Keratinocyte (primary cell): ENCODE results near the gene RUNX1. TPM values are rescaled to one million over a fixed set of nuclear protein-coding genes. Genes with fewer than 3 reads are reported as not detected.

Experiments
- DNase-seq: peaks from one replicate; pipeline ENCODE4 v3.0.0-alpha.2; 2011; ENCODE audit warnings: low read depth, missing footprints, low spot score
- FAIRE-seq: peaks from 2 replicates; lab custom pipeline; 2011; peaks lifted over from hg19 to GRCh38; lab: Jason Lieb, UNC
- H2AFZ ChIP-seq: 2 replicates; pipeline ENCODE4 v1.6.0; 2012; ENCODE audit warnings: low read length, control low read depth, inconsistent platforms; ENCODE audit not compliant: control insufficient read depth
- H3K27ac ChIP-seq: 2 replicates; pipeline ENCODE4 v1.5.1; 2011; ENCODE audit warnings: low read length; ENCODE audit not compliant: control insufficient read depth, insufficient read depth
- H3K27me3 ChIP-seq: 3 replicates; pipeline ENCODE4 v1.6.0; 2011; ENCODE audit warnings: low read length; ENCODE audit not compliant: control insufficient read depth, insufficient read depth; ENCODE audit errors: extremely low read depth
- H3K36me3 ChIP-seq, 2 experiments: 2 replicates in 1 of 2; 3 replicates in 1 of 2; pipeline ENCODE4 v1.5.1; 2011; ENCODE audit warnings: low read length in 2 of 2, mild to moderate bottlenecking in 1 of 2; ENCODE audit not compliant: control insufficient read depth in 2 of 2, insufficient read depth in 2 of 2; ENCODE audit errors: extremely low read depth in 1 of 2
- H3K4me1 ChIP-seq: 3 replicates; pipeline ENCODE4 v1.5.1; 2011; ENCODE audit warnings: low read length; ENCODE audit not compliant: control insufficient read depth, insufficient read depth; ENCODE audit errors: extremely low read depth
- H3K4me2 ChIP-seq: 3 replicates; pipeline ENCODE4 v1.6.0; 2011; ENCODE audit warnings: low read depth, low read length; ENCODE audit not compliant: control insufficient read depth, insufficient read depth; ENCODE audit errors: extremely low read depth
- H3K4me3 ChIP-seq, 3 experiments: fragments of 200-600 bp in 1 of 3; sonication (generic) in 1 of 3; 2 replicates in 2 of 3; 3 replicates in 1 of 3; pipeline ENCODE4 v1.5.1; 2011 to 2016; ENCODE audit warnings: low read length in 3 of 3, mild to moderate bottlenecking in 3 of 3, control low read depth in 2 of 3, inconsistent platforms in 1 of 3, low read depth in 1 of 3, mixed read lengths in 1 of 3, mixed run types in 1 of 3, moderate library complexity in 1 of 3; ENCODE audit not compliant: control insufficient read depth in 2 of 3, insufficient read depth in 2 of 3; ENCODE audit errors: extremely low read depth in 1 of 3
- H3K79me2 ChIP-seq: 2 replicates; pipeline ENCODE4 v1.6.0; 2012; ENCODE audit warnings: low read length; ENCODE audit not compliant: control insufficient read depth, insufficient read depth
- H3K9ac ChIP-seq: 3 replicates; pipeline ENCODE4 v1.6.0; 2011; ENCODE audit warnings: low read length; ENCODE audit not compliant: control insufficient read depth, insufficient read depth; ENCODE audit errors: extremely low read depth
- H3K9me1 ChIP-seq: 3 replicates; pipeline ENCODE4 v1.6.0; 2011; ENCODE audit warnings: low read length; ENCODE audit not compliant: control insufficient read depth, insufficient read depth; ENCODE audit errors: extremely low read depth
- H3K9me3 ChIP-seq: 2 replicates; pipeline ENCODE4 v1.5.1; 2012; ENCODE audit warnings: low read depth, low read length; ENCODE audit not compliant: control insufficient read depth
- H4K20me1 ChIP-seq: 3 replicates; pipeline ENCODE4 v1.6.0; 2011; ENCODE audit warnings: low read length; ENCODE audit not compliant: control insufficient read depth, insufficient read depth; ENCODE audit errors: extremely low read depth
- EZH2 ChIP-seq: IDR thresholded peaks from one replicate; pipeline ENCODE4 v1.6.1; 2012; ENCODE audit warnings: inconsistent platforms, mild to moderate bottlenecking, low read length, moderate library complexity
- dilution Hi-C: fragments of 300-500 bp; cut with MboI; formaldehyde crosslinking; loops from one replicate; pipeline ENCODE4 v1.7.0; 2020; ENCODE audit warnings: low sequenced_read_pairs; ENCODE audit not compliant: extremely low pct_ligation_motif_present
- polyA plus RNA-seq, 5 experiments: library from polyadenylated mRNA; depleted of rRNA in 3 of 5; stranded (reverse) in 3 of 5; stranded (forward) in 1 of 5; unstranded in 1 of 5; fragments of >200 nt; gene quantifications; 1 replicate in 1 of 5; 2 replicates in 3 of 5; 3 replicates in 1 of 5; pipeline versions ENCODE4 v1.2.1 to v1.2.3, GENCODE V29; 2011 to 2012; ENCODE audit warnings: missing spikeins in 2 of 5, low read depth in 1 of 5, low replicate concordance in 1 of 5
- TF ChIP-seq, protein P1 (sequence below), 3 experiments: IDR thresholded peaks in 1 of 3; conservative IDR thresholded peaks in 1 of 3; optimal IDR thresholded peaks in 1 of 3; 2 replicates in 2 of 3; 3 replicates in 1 of 3; pipeline versions ENCODE3 to v1.5.1; 2011; ENCODE audit warnings: low read length in 3 of 3, mild to moderate bottlenecking in 3 of 3, moderate library complexity in 2 of 3, control low read depth in 1 of 3, inconsistent platforms in 1 of 3; ENCODE audit not compliant: insufficient read depth in 2 of 3; ENCODE audit errors: extremely low read depth in 1 of 3

Gene RUNX1
- polyA plus RNA-seq, 1 donor (not counting 4 experiments of a cell fraction or from before 2014, with no cell fraction given) = 44.9 TPM

DNA sequence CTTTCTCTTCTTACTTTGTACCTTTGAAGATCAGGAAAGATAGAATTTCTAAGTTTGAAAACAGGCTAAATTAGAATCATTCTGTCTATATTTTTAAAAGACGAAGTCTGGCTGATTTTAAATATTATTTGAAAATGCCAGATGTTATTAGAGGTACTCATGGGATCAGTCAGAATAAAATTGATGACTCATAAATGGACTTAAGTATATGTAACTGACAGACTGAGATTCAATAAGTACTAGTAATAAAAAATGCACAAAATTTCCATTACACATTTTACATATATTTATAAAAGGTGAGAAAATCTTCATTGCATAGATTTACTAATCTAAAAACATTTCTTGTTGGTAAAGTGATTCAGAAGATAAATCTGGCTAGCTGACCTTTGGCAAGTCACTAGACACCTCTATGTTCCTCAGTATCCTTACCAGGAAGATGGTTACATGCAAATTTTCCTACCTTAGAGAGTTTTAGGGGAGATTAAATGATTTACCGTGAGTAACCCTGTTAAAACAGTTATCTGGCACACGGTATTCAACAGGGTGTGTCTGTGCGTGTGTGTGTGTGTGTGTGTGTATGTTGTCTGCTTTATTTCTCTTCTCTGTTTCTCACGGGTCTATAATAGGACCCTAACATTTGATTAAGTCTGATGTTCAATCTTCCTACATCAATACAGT, 189.0 kb downstream of the RUNX1 start:
- Histone ChIP-seq H2AFZ (no peak overlapping the region), H3K27me3 (no peaks in the 10 kb centered on the region), H4K20me1 (peaks cover 51% of the 10 kb centered on the region), H3K4me3 (no peak overlapping the region), H3K9me3 (no peaks in the 10 kb centered on the region), H3K27ac (no peak overlapping the region), H3K9ac (no peak overlapping the region), H3K9me1 (no peaks in the 10 kb centered on the region), H3K4me2 (no peak overlapping the region), H3K4me1 (peaks cover 13% of the 10 kb centered on the region), H3K36me3 (peaks cover 57 to 71% of the 10 kb centered on the region in 2 experiments), H3K79me2 (peaks cover 91% of the 10 kb centered on the region)
- DNase-seq (no peak), FAIRE-seq (no peak)
- dilution Hi-C loops = no loop called here
- TF ChIP-seq, protein P1, sequence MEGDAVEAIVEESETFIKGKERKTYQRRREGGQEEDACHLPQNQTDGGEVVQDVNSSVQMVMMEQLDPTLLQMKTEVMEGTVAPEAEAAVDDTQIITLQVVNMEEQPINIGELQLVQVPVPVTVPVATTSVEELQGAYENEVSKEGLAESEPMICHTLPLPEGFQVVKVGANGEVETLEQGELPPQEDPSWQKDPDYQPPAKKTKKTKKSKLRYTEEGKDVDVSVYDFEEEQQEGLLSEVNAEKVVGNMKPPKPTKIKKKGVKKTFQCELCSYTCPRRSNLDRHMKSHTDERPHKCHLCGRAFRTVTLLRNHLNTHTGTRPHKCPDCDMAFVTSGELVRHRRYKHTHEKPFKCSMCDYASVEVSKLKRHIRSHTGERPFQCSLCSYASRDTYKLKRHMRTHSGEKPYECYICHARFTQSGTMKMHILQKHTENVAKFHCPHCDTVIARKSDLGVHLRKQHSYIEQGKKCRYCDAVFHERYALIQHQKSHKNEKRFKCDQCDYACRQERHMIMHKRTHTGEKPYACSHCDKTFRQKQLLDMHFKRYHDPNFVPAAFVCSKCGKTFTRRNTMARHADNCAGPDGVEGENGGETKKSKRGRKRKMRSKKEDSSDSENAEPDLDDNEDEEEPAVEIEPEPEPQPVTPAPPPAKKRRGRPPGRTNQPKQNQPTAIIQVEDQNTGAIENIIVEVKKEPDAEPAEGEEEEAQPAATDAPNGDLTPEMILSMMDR (optimal IDR thresholded peaks at IDR 0.05 in 1 of 3, IDR thresholded peaks at IDR 0.05 in 1 of 3, conservative IDR thresholded peaks at IDR 0.05 in 1 of 3; ENCODE audit: extremely low read depth in 1 of 3, insufficient read depth in 2 of 3, low read length in 3 of 3) = no peak
- TF ChIP-seq EZH2 = no peak

DNA sequence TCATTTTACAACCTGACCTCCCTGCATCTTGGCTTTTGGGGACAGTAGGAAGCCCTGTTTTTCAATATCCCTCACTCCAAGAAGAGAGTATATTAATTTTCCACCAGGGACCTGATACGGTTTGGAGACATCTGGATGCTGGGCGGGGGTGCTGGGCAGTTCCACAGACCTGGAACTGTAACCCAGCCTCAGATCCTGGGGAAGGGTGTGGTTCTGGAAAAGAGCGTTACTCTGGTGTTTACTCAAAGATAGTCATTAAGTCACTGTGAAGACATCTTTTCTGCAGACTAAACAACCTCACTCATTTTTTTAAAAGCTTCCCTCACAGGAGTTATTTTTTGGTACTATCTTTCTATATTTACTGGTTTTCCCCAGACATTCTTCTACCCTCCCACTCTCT, 190.5 kb downstream of the RUNX1 start:
- no peak for DNase-seq
- no peak for FAIRE-seq
- TF ChIP-seq, protein P1 (optimal IDR thresholded peaks at IDR 0.05 in 1 of 3, IDR thresholded peaks at IDR 0.05 in 1 of 3, conservative IDR thresholded peaks at IDR 0.05 in 1 of 3; ENCODE audit: extremely low read depth in 1 of 3, insufficient read depth in 2 of 3, low read length in 3 of 3) = no peak
- TF ChIP-seq EZH2 = no peak
- Histone ChIP-seq H3K9me1 (no peaks in the 10 kb centered on the region), H3K4me2 (no peak overlapping the region), H3K36me3 (peaks cover 50 to 73% of the 10 kb centered on the region in 2 experiments), H3K79me2 (peaks cover 88% of the 10 kb centered on the region), H2AFZ (no peak overlapping the region), H3K27me3 (no peaks in the 10 kb centered on the region), H4K20me1 (peaks cover 49% of the 10 kb centered on the region), H3K4me3 (no peak overlapping the region), H3K27ac (no peak overlapping the region), H3K9ac (no peak overlapping the region), H3K4me1 (no peaks in the 10 kb centered on the region), H3K9me3 (no peaks in the 10 kb centered on the region)
- dilution Hi-C loops = no loop called here
